Lower lobe of right lung (tissue), 2 donors: ENCODE data around the gene JAZF1. TPM values are rescaled to one million over a fixed set of nuclear protein-coding genes. Genes with fewer than 3 reads are reported as not detected.

ENCODE experiments used
- ATAC-seq, 2 donors: fragments of 200-7000 bp; cut with Tn5 transposase; one replicate each; pipeline ENCODE4 v1.9.1; 2020 to 2022; ENCODE audit warnings: mild to moderate bottlenecking in 2 of 2, moderate library complexity in 2 of 2
- DNase-seq: peaks from one replicate; pipeline ENCODE4 v3.0.0-alpha.2; 2020
- H3K27ac ChIP-seq: fragments of 200-600 bp; one replicate; pipeline ENCODE4 v1.8.0; 2022
- H3K27me3 ChIP-seq: fragments of 200-600 bp; one replicate; pipeline ENCODE4 v1.8.0; 2022; ENCODE audit warnings: low read depth
- H3K36me3 ChIP-seq: fragments of 200-600 bp; one replicate; pipeline ENCODE4 v1.8.0; 2022; ENCODE audit warnings: mild to moderate bottlenecking
- H3K4me1 ChIP-seq: fragments of 200-600 bp; one replicate; pipeline ENCODE4 v1.8.0; 2022
- H3K4me3 ChIP-seq: fragments of 200-600 bp; one replicate; pipeline ENCODE4 v1.8.0; 2022; ENCODE audit warnings: mild to moderate bottlenecking
- H3K9me3 ChIP-seq: fragments of 200-600 bp; one replicate; pipeline ENCODE4 v1.8.0; 2022
- CTCF ChIP-seq: fragments of 200-600 bp; IDR thresholded peaks from one replicate; pipeline ENCODE4 v1.8.0; 2022; ENCODE audit warnings: antibody characterized with exemption, mild to moderate bottlenecking
- intact Hi-C: fragments of 100-400 bp; cut with DNase I; formaldehyde crosslinking; loops from one replicate; pipeline ENCODE4 v1.11.0; 2022
- total RNA-seq: library from RNA; stranded (reverse); fragmentation: NEBNext Ultra II Directional; extraction: Animal tissue kit (Norgen Biotek cat#: 25700); gene quantifications from one replicate; pipeline ENCODE4 v1.2.1, GENCODE V29; 2021
- donor health status: DM: no; HTN: yes; CAD: no; lungs with severe emphysema.

The JAZF1 gene
- total RNA-seq, 1 donor from 2014 or later: 19.4 TPM

- ATAC-seq: no peak
- Histone ChIP-seq H3K9me3 (no peaks in the 10 kb centered on the region), H3K27me3 (no peaks in the 10 kb centered on the region), H3K4me1 (peaks cover 22% of the 10 kb centered on the region), H3K4me3 (no peak overlapping the region), H3K36me3 (no peaks in the 10 kb centered on the region), H3K27ac (no peak overlapping the region)
- no peak for DNase-seq
- no peak for TF ChIP-seq CTCF
- intact Hi-C loops: no loop called here
Observed at GRCh38 chr7:28132959-28133870, 47.4 kb downstream of the JAZF1 start.

GRCh38 chr7:28130277-28130676, 50.3 kb downstream of the JAZF1 start:
- H3K36me3 ChIP-seq: no peaks in the 10 kb centered on the region
- no peak overlapping the region for H3K27ac ChIP-seq
- peaks cover 11% of the 10 kb centered on the region for H3K4me1 ChIP-seq
- H3K27me3 ChIP-seq: no peaks in the 10 kb centered on the region
- no peak for DNase-seq
- H3K9me3 ChIP-seq: no peaks in the 10 kb centered on the region
- peak; percentile 34 to 62 for ATAC-seq
- no peak overlapping the region for H3K4me3 ChIP-seq
- intact Hi-C loops: no loop called here
- TF ChIP-seq CTCF: no peak

- H3K27ac ChIP-seq: no peak overlapping the region
Observed at GRCh38 chr7:28128608-28129007, 52.0 kb downstream of the JAZF1 start.

GRCh38 chr7:28126410-28127041, 54.1 kb downstream of the JAZF1 start:
- H3K27ac ChIP-seq: no peak overlapping the region
- no peaks in the 10 kb centered on the region for H3K9me3 ChIP-seq
- no peaks in the 10 kb centered on the region for H3K36me3 ChIP-seq
- H3K27me3 ChIP-seq: no peaks in the 10 kb centered on the region
- TF ChIP-seq CTCF: no peak
- DNase-seq (no peak), ATAC-seq (no peak)
- intact Hi-C loops: no loop called here
- no peak overlapping the region for H3K4me3 ChIP-seq
- peaks cover 5% of the 10 kb centered on the region for H3K4me1 ChIP-seq

More at GRCh38 chr7:28128608-28129007, 52.0 kb downstream of the JAZF1 start:
- DNase-seq (no peak), ATAC-seq (no peak)
- Histone ChIP-seq H3K4me1 (peaks cover 5% of the 10 kb centered on the region), H3K4me3 (no peak overlapping the region), H3K9me3 (no peaks in the 10 kb centered on the region), H3K36me3 (no peaks in the 10 kb centered on the region), H3K27me3 (no peaks in the 10 kb centered on the region)
- intact Hi-C loops: no loop called here
- no peak for TF ChIP-seq CTCF

GRCh38 chr7:28125431-28126409, 54.9 kb downstream of the JAZF1 start:
- Histone ChIP-seq H3K4me1 (peaks cover 5% of the 10 kb centered on the region), H3K27ac (no peak overlapping the region), H3K4me3 (no peak overlapping the region), H3K36me3 (no peaks in the 10 kb centered on the region), H3K27me3 (no peaks in the 10 kb centered on the region), H3K9me3 (no peaks in the 10 kb centered on the region)
- no peak for TF ChIP-seq CTCF
- intact Hi-C loops: no loop called here
- no peak for DNase-seq
- ATAC-seq: no peak
